ENCODE data around the gene TECTA. TPM values are rescaled to one million over a fixed set of nuclear protein-coding genes. Genes with fewer than 3 reads are reported as not detected.

TECTA gene
- total RNA-seq, 1 donor from 2014 or later, result 2.6 TPM

DNA sequence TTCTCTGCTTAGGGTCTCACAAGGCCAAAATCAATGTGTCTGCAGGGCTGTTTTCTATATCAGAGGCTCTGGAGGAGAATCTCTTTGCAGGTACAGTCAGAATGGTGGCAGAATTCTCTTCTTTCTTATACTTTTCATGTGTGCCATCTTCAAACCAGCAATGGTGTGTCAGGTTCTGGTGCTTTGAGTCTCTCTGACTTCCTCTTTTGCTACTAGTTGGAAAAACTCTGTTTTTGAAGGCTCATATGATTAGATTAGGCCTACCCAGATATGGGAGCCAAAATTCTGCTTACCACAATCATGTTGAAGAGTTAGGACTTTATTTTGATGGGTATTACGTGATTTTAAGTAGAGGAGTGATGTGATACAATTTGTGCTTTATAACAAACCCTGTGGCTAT, 18.8 kb upstream of the TECTA start:
- no peaks in the 10 kb centered on the region for H3K27me3 Mint-ChIP-seq (ENCODE audit: low read depth)
- no peaks in the 10 kb centered on the region for H3K9me3 Mint-ChIP-seq

DNA sequence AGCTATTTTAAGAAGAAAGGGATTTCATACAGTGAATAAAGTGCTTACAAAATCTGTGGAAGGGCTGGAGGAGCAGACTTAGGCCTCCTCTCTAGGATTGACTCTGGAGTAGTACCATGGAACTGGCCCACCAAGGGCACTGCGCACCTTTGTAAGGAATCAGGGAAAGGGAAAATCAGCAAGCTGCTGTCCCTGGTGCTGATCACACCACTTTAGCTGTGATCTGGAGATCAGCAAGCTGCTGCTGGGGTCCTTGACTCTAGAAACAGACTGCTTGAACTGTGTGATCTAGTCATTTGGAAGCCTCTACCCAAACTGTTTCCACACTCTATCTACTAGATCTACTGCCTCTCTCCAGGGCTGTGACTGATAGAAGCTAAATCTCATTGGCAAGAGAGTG, 18.4 kb upstream of the TECTA start:
- peaks cover 2% of the 10 kb centered on the region for H3K4me1 Mint-ChIP-seq

More for the DNA sequence above, 18.8 kb upstream of the TECTA start:
- TF ChIP-seq CTCF (IDR thresholded peaks at IDR 0.05; ENCODE audit: unreplicated experiment), result no peak
- H3K27ac Mint-ChIP-seq, result no peak overlapping the region
- DNase-seq (ENCODE audit: low spot score in 2 of 2, unreplicated experiment in 2 of 2), result no peak
- H3K4me1 Mint-ChIP-seq, result no peaks in the 10 kb centered on the region
- H3K4me3 Mint-ChIP-seq, result no peak overlapping the region
- peaks cover 26% of the 10 kb centered on the region for H3K36me3 Mint-ChIP-seq

DNA sequence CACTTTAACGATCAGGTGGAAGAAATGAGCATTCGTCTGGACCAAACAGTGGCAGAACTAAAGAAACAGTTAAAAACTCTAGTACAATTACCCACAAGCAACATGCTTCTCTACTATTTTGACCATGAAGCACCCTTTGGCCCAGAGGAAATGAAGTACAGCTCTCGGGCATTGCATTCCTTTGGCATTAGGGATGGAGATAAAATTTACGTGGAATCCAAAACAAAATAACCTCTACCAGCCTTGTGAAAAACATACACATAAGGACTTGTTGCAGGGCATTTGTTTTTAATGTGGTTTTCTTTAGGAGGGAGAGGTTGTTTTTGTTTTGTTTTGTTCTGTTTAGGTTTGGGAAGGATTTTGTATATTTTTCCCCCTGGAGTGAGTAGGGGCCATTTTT, 14.2 kb upstream of the TECTA start:
- Mint-ChIP-seq H3K4me1 (peaks cover 12% of the 10 kb centered on the region), H3K9me3 (no peaks in the 10 kb centered on the region), H3K27me3 (ENCODE audit: low read depth) (no peaks in the 10 kb centered on the region), H3K4me3 (no peak overlapping the region), H3K27ac (no peak overlapping the region), H3K36me3 (peaks cover 27% of the 10 kb centered on the region)
- no peak for DNase-seq (ENCODE audit: low spot score in 2 of 2, unreplicated experiment in 2 of 2)
- no peak for TF ChIP-seq CTCF (IDR thresholded peaks at IDR 0.05; ENCODE audit: unreplicated experiment)

More for the DNA sequence above, 18.4 kb upstream of the TECTA start:
- Mint-ChIP-seq H3K27me3 (ENCODE audit: low read depth) (no peaks in the 10 kb centered on the region), H3K4me3 (no peak overlapping the region), H3K27ac (no peak overlapping the region), H3K36me3 (peaks cover 29% of the 10 kb centered on the region), H3K9me3 (no peaks in the 10 kb centered on the region)
- TF ChIP-seq CTCF (IDR thresholded peaks at IDR 0.05; ENCODE audit: unreplicated experiment), result no peak
- no peak for DNase-seq (ENCODE audit: low spot score in 2 of 2, unreplicated experiment in 2 of 2)

DNA sequence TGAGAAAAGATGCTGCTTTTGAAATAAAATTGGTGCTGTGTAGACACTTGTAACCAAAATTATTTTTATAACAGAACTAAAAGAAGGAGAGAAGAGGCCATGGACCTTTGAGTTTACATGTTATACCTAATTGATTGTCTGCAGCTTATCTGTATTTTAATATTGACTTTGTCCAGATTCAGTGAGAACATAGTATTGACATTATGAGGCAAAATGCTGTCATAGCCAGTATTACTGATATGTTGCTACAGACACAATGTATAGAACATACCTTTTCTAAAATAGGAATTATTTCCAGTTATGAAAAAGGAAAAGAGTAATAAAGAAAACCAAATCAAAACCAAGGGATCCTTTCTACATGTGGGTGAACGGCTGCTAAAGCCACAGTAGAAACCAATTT, 11.5 kb upstream of the TECTA start:
- DNase-seq (ENCODE audit: low spot score in 2 of 2, unreplicated experiment in 2 of 2), result no peak
- no peak overlapping the region for H3K4me3 Mint-ChIP-seq
- H3K27ac Mint-ChIP-seq, result no peak overlapping the region
- H3K9me3 Mint-ChIP-seq, result no peaks in the 10 kb centered on the region
- peaks cover 23% of the 10 kb centered on the region for H3K36me3 Mint-ChIP-seq
- TF ChIP-seq CTCF (IDR thresholded peaks at IDR 0.05; ENCODE audit: unreplicated experiment), result no peak
- H3K4me1 Mint-ChIP-seq, result peaks cover 12% of the 10 kb centered on the region
- no peaks in the 10 kb centered on the region for H3K27me3 Mint-ChIP-seq (ENCODE audit: low read depth)

DNA sequence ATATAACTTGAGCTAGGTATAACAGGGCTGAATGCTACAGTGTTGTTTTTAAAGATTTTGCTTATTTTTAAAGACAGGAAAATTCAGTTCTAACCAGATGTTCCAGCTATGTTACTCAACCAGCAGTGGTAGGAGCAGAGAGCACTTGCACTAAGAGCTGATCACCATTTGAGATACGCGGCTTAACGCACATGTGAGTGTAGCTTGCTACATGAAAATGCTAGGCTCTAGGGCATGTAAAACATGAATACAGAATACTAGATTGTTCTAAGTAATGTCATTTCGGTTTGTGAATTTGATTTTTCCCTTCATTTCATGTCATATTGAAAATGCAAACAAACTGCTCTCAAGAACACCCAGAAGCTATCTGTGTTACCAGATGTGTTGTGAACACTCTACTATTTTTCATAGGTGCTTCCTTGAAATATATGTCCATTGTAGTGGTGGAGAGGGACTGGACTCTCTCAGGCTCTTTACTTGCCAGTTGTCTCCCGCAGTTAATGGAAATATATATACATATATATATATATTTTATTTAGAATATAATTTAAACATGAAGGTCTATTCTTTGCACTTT, 10.8 kb upstream of the TECTA start:
- H3K4me3 Mint-ChIP-seq, result no peak overlapping the region

More for the DNA sequence above, 10.8 kb upstream of the TECTA start:
- DNase-seq (ENCODE audit: low spot score in 2 of 2, unreplicated experiment in 2 of 2), result no peak
- TF ChIP-seq CTCF (IDR thresholded peaks at IDR 0.05; ENCODE audit: unreplicated experiment), result no peak
- Mint-ChIP-seq H3K4me1 (peaks cover 12% of the 10 kb centered on the region), H3K27ac (no peak overlapping the region), H3K36me3 (peaks cover 23% of the 10 kb centered on the region), H3K9me3 (no peaks in the 10 kb centered on the region), H3K27me3 (ENCODE audit: low read depth) (no peaks in the 10 kb centered on the region)

Data from mesothelial cell of epicardium (in vitro differentiated cells).